SK-N-SH treated with all-trans-retinoic acid at 6 μM for 48 hours (cell line): ENCODE measurements around the gene ARHGEF7.

ENCODE experiments used
- CREB5 ChIP-seq: fragments of 250-450 bp; sonication (Bioruptor Pico); IDR thresholded peaks from 2 replicates; pipeline ENCODE4 v1.5.1; 2020; ENCODE audit warnings: low read depth, mild to moderate bottlenecking, moderate library complexity
- GLIS3 ChIP-seq: fragments of 250-450 bp; sonication (Bioruptor Pico); IDR thresholded peaks from 2 replicates; pipeline ENCODE4 v1.5.0; 2020; ENCODE audit warnings: mild to moderate bottlenecking, moderate library complexity
- PATZ1 ChIP-seq: fragments of 250-450 bp; sonication (Bioruptor Pico); IDR thresholded peaks from 2 replicates; pipeline ENCODE4 v1.8.0; 2020; ENCODE audit warnings: mild to moderate bottlenecking, moderate library complexity, borderline replicate concordance
- POU6F1 ChIP-seq: fragments of 250-450 bp; sonication (Bioruptor Pico); IDR thresholded peaks from 2 replicates; pipeline ENCODE4 v1.8.0; 2021; ENCODE audit warnings: low read depth, mild to moderate bottlenecking, moderate library complexity, borderline replicate concordance
- RARB ChIP-seq: fragments of 250-450 bp; sonication (Bioruptor Pico); IDR thresholded peaks from 2 replicates; pipeline ENCODE4 v1.8.0; 2021; ENCODE audit warnings: mild to moderate bottlenecking, moderate library complexity
- ZFP3 ChIP-seq: fragments of 250-450 bp; sonication (Bioruptor Pico); IDR thresholded peaks from 2 replicates; pipeline ENCODE4 v1.5.0; 2020; ENCODE audit warnings: mild to moderate bottlenecking, moderate library complexity
- ZFP30 ChIP-seq: fragments of 450-650 bp; formaldehyde crosslinking; IDR thresholded peaks from 2 replicates; pipeline ENCODE4 v1.5.0; 2022; ENCODE audit warnings: mild to moderate bottlenecking, moderate library complexity

GRCh38 chr13:111256458-111256857 is 141.3 kb downstream of the ARHGEF7 start:
- TF ChIP-seq RARB (CRISPR knock-in tag) (no peak), CREB5 (no peak), GLIS3 (CRISPR knock-in tag) (no peak), ZFP3 (CRISPR knock-in tag) (no peak), POU6F1 (CRISPR knock-in tag) (no peak), PATZ1 (no peak), ZFP30 (CRISPR knock-in tag) (no peak)
